WTC11 (cell line): ENCODE results near the gene FAM171A1. TPM values are rescaled to one million over a fixed set of nuclear protein-coding genes. Genes with fewer than 3 reads are reported as not detected.

Source experiments
- ATAC-seq: fragments of 200-7000 bp; cut with Tn5 transposase; 2 replicates; pipeline ENCODE4 v1.10.0; 2021; ENCODE audit warnings: mild to moderate bottlenecking, moderate library complexity
- CTCF ChIA-PET: fragments of 300-600 bp; sonication (Branson Sonifier 250); formaldehyde crosslinking; loops from one replicate; lab custom pipeline; 2021; ENCODE audit warnings: antibody characterized with exemption; lab: Charles Lee
- POLR2A ChIA-PET: fragments of 350-600 bp; sonication (Branson Sonifier 250); formaldehyde crosslinking; loops from one replicate; lab custom pipeline; 2021; ENCODE audit warnings: antibody characterized with exemption; lab: Charles Lee
- DNase-seq: peaks from one replicate; pipeline ENCODE4 v3.0.0; 2021; ENCODE audit warnings: low spot score
- H3K27ac Mint-ChIP-seq: 2 replicates; pipeline ENCODE4 v1.8.0; 2021; ENCODE audit warnings: mixed read lengths
- H3K27me3 Mint-ChIP-seq: 2 replicates; pipeline ENCODE4 v1.8.0; 2021; ENCODE audit warnings: low read depth, mild to moderate bottlenecking, moderate library complexity, mixed read lengths
- H3K36me3 Mint-ChIP-seq: 2 replicates; pipeline ENCODE4 v1.8.0; 2021; ENCODE audit warnings: mixed read lengths
- H3K4me1 Mint-ChIP-seq: 2 replicates; pipeline ENCODE4 v1.8.0; 2022; ENCODE audit warnings: mixed read lengths
- H3K4me3 Mint-ChIP-seq: 2 replicates; pipeline ENCODE4 v1.8.0; 2021; ENCODE audit warnings: mild to moderate bottlenecking, moderate library complexity, mixed read lengths
- H3K9me3 Mint-ChIP-seq: 2 replicates; pipeline ENCODE4 v1.8.0; 2021; ENCODE audit warnings: mixed read lengths
- ATF6 ChIP-seq: sonication (generic); formaldehyde crosslinking; IDR thresholded peaks from 2 replicates; pipeline ENCODE4 v1.8.1; 2023; ENCODE audit warnings: mild to moderate bottlenecking, missing genetic modification reagents
- CDX4 ChIP-seq: fragments of 250-450 bp; sonication (Bioruptor Pico); IDR thresholded peaks from 2 replicates; pipeline ENCODE4 v1.9.0; 2021; ENCODE audit warnings: moderate library complexity, mild to moderate bottlenecking, inconsistent platforms, borderline replicate concordance
- FOXP4 ChIP-seq: sonication (generic); formaldehyde crosslinking; IDR thresholded peaks from 2 replicates; pipeline ENCODE4 v1.8.0; 2022; ENCODE audit warnings: mild to moderate bottlenecking, missing genetic modification reagents
- GABPB1 ChIP-seq: sonication (generic); formaldehyde crosslinking; IDR thresholded peaks from 2 replicates; pipeline ENCODE4 v1.8.1; 2023; ENCODE audit warnings: mild to moderate bottlenecking, missing genetic modification reagents
- MAX ChIP-seq: sonication (generic); formaldehyde crosslinking; IDR thresholded peaks from 2 replicates; pipeline ENCODE4 v1.8.0; 2022; ENCODE audit warnings: mild to moderate bottlenecking, missing genetic modification reagents
- OVOL2 ChIP-seq: fragments of 250-450 bp; sonication (Bioruptor Pico); IDR thresholded peaks from 2 replicates; pipeline ENCODE4 v1.9.0; 2021; ENCODE audit warnings: mild to moderate bottlenecking, borderline replicate concordance
- PRRX2 ChIP-seq: fragments of 250-450 bp; sonication (Bioruptor Pico); IDR thresholded peaks from 2 replicates; pipeline ENCODE4 v1.8.0; 2021; ENCODE audit warnings: mild to moderate bottlenecking
- SOX15 ChIP-seq: fragments of 250-450 bp; sonication (Bioruptor Pico); IDR thresholded peaks from 2 replicates; pipeline ENCODE4 v1.9.0; 2021; ENCODE audit warnings: mild to moderate bottlenecking
- TCF7 ChIP-seq: sonication (generic); formaldehyde crosslinking; IDR thresholded peaks from 2 replicates; pipeline ENCODE4 v1.8.0; 2022; ENCODE audit warnings: mild to moderate bottlenecking, low read depth, missing genetic modification reagents, moderate library complexity
- USF2 ChIP-seq: sonication (generic); formaldehyde crosslinking; IDR thresholded peaks from 2 replicates; pipeline ENCODE4 v1.8.1; 2023; ENCODE audit warnings: mild to moderate bottlenecking, missing genetic modification reagents, moderate library complexity
- ZMAT4 ChIP-seq: fragments of 250-450 bp; sonication (Bioruptor Pico); IDR thresholded peaks from 2 replicates; pipeline ENCODE4 v1.9.0; 2021; ENCODE audit warnings: mild to moderate bottlenecking
- ZNF263 ChIP-seq: sonication (generic); formaldehyde crosslinking; IDR thresholded peaks from 2 replicates; pipeline ENCODE4 v1.8.1; 2022; ENCODE audit warnings: low read depth, mild to moderate bottlenecking, moderate library complexity, missing genetic modification reagents
- ZNF317 ChIP-seq: sonication (generic); formaldehyde crosslinking; IDR thresholded peaks from 2 replicates; pipeline ENCODE4 v1.8.1; 2023; ENCODE audit warnings: low read depth, mild to moderate bottlenecking, moderate library complexity, missing genetic modification reagents, borderline replicate concordance
- ZNF396 ChIP-seq: fragments of 250-450 bp; sonication (Bioruptor Pico); IDR thresholded peaks from 2 replicates; pipeline ENCODE4 v1.8.0; 2021; ENCODE audit warnings: mild to moderate bottlenecking, moderate library complexity, borderline replicate concordance
- ZNF423 ChIP-seq: fragments of 250-450 bp; sonication (Bioruptor Pico); IDR thresholded peaks from 2 replicates; pipeline ENCODE4 v2.1.2; 2022; ENCODE audit warnings: mild to moderate bottlenecking, moderate library complexity
- total RNA-seq: library from RNA; stranded (reverse); gene quantifications from 3 replicates; pipeline ENCODE4 v1.2.3, GENCODE V29; 2021
- TF ChIP-seq, protein P1 (sequence below): sonication (generic); formaldehyde crosslinking; IDR thresholded peaks from 2 replicates; pipeline ENCODE4 v1.8.1; 2023; ENCODE audit warnings: mild to moderate bottlenecking, missing genetic modification reagents
- TF ChIP-seq, protein P2 (sequence below): sonication (generic); formaldehyde crosslinking; IDR thresholded peaks from 2 replicates; pipeline ENCODE4 v1.8.1; 2022; ENCODE audit warnings: missing genetic modification reagents, borderline replicate concordance
- TF ChIP-seq, protein P3 (sequence below): sonication (generic); formaldehyde crosslinking; IDR thresholded peaks from 2 replicates; pipeline ENCODE4 v1.8.0; 2023; ENCODE audit warnings: mild to moderate bottlenecking, missing genetic modification reagents

The FAM171A1 gene
- total RNA-seq, 1 experiment from 2014 or later = 33.9 TPM

DNA sequence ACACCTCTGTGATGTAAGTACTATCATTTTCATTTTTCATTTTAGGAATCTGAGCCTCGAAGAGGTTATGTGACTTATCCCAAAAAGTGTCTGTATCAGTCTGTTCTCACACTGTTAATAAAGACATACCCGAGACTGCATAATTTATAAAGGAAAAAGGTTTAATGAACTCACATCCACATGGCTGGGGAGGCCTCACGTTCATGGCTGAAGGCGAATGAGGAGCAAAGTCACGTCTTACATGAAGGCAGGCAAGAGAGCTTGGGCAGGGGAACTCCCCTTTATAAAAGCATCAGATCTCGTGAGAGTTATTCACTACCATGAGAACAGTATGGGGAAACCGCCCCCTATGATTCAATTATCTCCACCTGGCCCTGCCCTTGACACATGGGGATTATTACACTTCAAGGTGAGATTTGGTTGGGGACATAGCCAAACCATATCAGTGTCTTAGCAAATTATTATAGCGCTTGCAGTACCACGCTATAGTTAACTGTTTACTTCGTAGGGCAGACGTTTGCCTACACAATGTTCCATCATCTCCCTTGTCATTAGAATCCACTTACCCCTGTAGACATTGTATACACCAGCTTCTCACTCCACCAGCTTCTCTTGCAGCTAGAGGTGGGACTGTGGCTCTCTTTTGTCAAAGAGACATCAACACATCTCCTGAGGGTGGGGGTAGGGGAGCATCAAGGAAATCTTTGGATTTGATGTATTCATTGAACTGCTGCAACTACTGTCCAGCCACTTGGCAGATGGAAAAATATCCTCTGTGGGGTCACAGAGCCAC lies 187.2 kb downstream of the FAM171A1 start (continued):
- TF ChIP-seq ZNF263 (CRISPR knock-in tag) = no peak
- TF ChIP-seq ZNF396 (CRISPR knock-in tag) = no peak
- TF ChIP-seq USF2 (CRISPR knock-in tag) = no peak

- ATAC-seq (no peak), DNase-seq (no peak)
- H3K27ac Mint-ChIP-seq = no peak overlapping the region
- no peaks in the 10 kb centered on the region for H3K27me3 Mint-ChIP-seq
- no peaks in the 10 kb centered on the region for H3K9me3 Mint-ChIP-seq
- H3K4me3 Mint-ChIP-seq = no peak overlapping the region
- no peaks in the 10 kb centered on the region for H3K36me3 Mint-ChIP-seq
- ChIA-PET POLR2A (no interaction called here), CTCF (no interaction called here)
- H3K4me1 Mint-ChIP-seq = peaks cover 8% of the 10 kb centered on the region
- TF ChIP-seq GABPB1 (0 out of 2 replicates have a peak, but pooled peaks have one; percentile 33), ZNF423 (CRISPR knock-in tag) (no peak)
- TF ChIP-seq, protein P1, sequence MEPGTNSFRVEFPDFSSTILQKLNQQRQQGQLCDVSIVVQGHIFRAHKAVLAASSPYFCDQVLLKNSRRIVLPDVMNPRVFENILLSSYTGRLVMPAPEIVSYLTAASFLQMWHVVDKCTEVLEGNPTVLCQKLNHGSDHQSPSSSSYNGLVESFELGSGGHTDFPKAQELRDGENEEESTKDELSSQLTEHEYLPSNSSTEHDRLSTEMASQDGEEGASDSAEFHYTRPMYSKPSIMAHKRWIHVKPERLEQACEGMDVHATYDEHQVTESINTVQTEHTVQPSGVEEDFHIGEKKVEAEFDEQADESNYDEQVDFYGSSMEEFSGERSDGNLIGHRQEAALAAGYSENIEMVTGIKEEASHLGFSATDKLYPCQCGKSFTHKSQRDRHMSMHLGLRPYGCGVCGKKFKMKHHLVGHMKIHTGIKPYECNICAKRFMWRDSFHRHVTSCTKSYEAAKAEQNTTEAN = no peak
Observed at GRCh38 chr10:15182540-15183207, 188.4 kb downstream of the FAM171A1 start.

DNA sequence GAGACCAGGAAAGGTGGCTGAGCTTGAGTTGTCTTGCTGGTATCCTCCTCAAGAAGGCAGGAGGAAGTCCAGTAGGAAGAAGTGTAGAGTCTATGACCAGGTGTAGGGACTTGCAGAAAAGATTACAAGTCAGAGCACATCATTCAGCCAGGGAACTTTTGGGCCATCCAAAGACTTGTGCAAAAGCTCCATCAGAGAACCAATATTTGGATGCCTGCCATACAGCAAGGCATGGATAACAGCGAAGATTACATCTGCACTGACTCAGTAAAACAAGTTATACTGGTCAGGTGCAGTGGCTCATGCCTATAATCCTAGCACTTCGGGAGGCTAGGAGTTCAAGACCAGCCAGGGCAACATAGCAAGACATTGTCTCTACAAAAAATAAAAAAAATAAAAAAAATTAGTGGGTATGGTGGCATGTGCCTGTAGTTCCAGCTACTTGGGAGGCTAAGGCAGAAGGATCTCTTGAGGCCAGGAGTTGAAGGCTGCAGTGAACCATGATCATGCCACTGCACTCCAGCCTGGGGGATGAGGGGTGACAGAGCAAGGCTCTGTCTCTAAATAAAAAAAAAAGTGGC lies 189.4 kb downstream of the FAM171A1 start:
- no peaks in the 10 kb centered on the region for H3K36me3 Mint-ChIP-seq
- ATAC-seq (no peak), DNase-seq (no peak)
- H3K27ac Mint-ChIP-seq = no peak overlapping the region
- ChIA-PET POLR2A (no interaction called here), CTCF (interaction anchor here (0.6 to 1.5 kb wide), 2 partner anchors 17 to 230 kb away, joined by 3 to 5 read pairs; no protein-coding TSS in a partner anchor)
- no peak overlapping the region for H3K4me3 Mint-ChIP-seq
- H3K4me1 Mint-ChIP-seq = peaks cover 8% of the 10 kb centered on the region
- H3K9me3 Mint-ChIP-seq = no peaks in the 10 kb centered on the region
- H3K27me3 Mint-ChIP-seq = no peaks in the 10 kb centered on the region
- TF ChIP-seq MAX (CRISPR knock-in tag) (no peak), PRRX2 (CRISPR knock-in tag) (no peak), CDX4 (CRISPR knock-in tag) (no peak), FOXP4 (CRISPR knock-in tag) (no peak), ATF6 (CRISPR knock-in tag) (no peak), ZMAT4 (no peak), SOX15 (no peak), TCF7 (CRISPR knock-in tag) (no peak), OVOL2 (CRISPR knock-in tag) (no peak), ZNF317 (no peak), ZNF423 (CRISPR knock-in tag) (no peak)
- TF ChIP-seq, protein P2, sequence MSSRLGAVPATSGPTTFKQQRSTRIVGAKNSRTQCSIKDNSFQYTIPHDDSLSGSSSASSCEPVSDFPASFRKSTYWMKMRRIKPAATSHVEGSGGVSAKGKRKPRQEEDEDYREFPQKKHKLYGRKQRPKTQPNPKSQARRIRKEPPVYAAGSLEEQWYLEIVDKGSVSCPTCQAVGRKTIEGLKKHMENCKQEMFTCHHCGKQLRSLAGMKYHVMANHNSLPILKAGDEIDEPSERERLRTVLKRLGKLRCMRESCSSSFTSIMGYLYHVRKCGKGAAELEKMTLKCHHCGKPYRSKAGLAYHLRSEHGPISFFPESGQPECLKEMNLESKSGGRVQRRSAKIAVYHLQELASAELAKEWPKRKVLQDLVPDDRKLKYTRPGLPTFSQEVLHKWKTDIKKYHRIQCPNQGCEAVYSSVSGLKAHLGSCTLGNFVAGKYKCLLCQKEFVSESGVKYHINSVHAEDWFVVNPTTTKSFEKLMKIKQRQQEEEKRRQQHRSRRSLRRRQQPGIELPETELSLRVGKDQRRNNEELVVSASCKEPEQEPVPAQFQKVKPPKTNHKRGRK = no peak
- TF ChIP-seq, protein P3, sequence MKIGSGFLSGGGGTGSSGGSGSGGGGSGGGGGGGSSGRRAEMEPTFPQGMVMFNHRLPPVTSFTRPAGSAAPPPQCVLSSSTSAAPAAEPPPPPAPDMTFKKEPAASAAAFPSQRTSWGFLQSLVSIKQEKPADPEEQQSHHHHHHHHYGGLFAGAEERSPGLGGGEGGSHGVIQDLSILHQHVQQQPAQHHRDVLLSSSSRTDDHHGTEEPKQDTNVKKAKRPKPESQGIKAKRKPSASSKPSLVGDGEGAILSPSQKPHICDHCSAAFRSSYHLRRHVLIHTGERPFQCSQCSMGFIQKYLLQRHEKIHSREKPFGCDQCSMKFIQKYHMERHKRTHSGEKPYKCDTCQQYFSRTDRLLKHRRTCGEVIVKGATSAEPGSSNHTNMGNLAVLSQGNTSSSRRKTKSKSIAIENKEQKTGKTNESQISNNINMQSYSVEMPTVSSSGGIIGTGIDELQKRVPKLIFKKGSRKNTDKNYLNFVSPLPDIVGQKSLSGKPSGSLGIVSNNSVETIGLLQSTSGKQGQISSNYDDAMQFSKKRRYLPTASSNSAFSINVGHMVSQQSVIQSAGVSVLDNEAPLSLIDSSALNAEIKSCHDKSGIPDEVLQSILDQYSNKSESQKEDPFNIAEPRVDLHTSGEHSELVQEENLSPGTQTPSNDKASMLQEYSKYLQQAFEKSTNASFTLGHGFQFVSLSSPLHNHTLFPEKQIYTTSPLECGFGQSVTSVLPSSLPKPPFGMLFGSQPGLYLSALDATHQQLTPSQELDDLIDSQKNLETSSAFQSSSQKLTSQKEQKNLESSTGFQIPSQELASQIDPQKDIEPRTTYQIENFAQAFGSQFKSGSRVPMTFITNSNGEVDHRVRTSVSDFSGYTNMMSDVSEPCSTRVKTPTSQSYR = no peak
